Right kidney (tissue), 1 donor: ENCODE measurements around the gene MAP2K7.
A peak's percentile ranks its signal among the peaks of the same experiment; 100 is the strongest.
"Not testable (repeated sequence)": the region's sequence is repeated elsewhere in the genome, so short reads cannot be mapped to it uniquely, and the experiment has no call there.

Source experiments
- DNase-seq: peaks from one replicate; pipeline ENCODE4 v3.0.0-alpha.2; 2016

Gene MAP2K7

DNA sequence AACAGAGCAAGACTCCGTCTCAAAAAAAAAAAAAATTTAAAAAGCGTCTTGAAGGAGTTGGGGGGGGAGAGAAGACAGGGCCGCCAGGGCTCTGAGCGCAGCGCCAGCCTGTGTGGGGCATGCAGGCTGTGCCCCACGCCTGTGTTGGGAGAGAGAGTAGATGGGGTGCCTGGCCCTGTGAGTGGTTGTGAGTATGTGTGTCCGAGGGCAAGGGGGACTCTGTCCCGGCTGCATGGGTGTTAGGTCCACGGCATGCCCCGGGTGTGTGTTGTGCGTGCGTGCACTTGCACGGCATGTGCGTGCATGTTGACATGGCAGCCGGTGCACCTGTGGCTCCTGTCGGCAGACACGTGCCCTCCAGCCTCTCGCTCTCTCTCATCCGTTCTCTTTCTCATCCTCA, 3.4 kb downstream of the MAP2K7 start:
- DNase-seq, result no peak

DNA sequence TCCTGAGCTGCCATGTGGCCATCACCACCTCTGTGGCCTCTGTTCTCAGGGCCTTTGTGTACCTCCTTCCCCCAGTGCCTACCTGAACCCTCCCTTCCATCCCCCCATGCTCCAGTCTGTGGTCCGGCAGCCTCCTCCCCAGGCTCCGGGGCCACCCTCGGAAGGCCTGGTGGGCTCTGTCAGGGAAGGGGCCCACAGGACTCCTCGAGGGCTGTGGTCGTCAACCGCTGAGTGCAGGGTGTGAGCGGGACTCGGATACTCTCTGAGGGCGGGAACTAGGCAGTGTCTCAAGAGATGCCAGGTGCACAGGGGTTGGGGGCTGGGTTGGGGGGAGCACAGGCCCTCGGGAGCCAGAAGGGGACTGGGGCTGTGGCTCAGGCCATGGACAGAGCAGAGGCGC, 3.9 kb downstream of the MAP2K7 start:
- DNase-seq, result no peak

DNA sequence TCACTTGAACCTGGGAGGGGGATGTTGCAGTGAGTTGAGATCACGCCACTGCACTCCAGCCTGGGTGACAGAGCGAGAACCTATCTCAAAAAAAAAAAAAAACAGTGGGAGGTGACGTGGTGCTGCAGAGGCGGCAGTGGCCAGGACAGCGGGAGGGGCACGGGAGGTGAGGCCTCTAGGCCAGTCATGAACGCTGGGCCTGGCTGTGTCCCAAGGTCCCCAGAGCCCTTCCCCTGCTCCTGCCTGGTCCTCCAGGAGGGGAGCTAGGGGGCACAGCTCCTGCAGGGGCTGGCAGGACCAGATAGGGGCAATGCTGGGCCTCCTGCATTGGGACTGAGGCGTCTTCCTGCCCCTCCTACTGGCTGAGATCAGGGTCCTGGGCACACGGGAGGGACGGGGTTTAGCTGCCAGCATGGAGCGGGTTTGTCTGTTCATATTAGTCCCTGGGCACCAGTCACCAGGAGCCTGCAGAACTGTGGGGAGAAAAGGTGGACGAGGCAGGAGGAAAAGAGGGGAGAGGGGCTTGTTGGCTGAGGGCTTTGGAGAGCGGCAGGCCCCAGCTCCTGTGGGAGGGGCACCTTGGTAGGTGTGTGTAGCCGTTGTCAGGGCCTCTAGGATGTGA, 4.5 kb downstream of the MAP2K7 start:
- no peak for DNase-seq

DNA sequence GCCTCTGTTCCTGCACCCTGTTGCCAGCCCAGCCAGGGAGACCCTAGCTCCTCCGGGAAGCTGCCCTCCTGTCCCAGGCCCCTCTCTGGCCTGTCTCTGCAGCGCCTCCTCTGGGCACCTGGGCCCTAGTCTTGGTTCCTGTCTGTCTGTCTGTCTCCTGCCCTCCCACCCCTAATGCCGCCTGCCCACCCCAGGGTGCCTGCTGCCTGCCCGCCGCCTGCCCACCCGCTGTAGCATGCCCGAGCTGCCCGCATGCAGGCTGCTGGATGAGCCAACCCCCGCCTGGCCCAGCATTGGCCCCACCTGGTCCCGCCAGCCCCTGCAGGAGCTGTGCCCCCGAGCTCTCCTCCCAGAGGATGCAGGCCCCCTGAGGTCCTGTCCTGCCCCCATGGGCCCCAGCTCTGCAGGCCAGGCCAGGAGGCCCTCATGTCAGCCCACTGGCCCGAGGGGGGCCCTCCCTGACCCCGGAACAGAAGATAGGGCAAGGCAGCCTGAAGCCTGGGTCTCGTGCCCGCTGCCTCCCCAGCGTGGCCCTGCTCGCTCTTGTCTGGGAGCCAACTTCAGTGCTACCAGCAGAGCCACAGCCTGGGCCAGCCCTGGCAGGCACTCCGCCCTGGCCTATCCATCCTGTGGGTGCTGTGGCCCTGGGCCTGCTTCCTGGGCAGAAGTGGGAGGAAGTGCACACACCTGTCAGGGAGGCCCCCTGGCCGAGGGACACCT, 5.2 kb downstream of the MAP2K7 start:
- DNase-seq, result no peak

DNA sequence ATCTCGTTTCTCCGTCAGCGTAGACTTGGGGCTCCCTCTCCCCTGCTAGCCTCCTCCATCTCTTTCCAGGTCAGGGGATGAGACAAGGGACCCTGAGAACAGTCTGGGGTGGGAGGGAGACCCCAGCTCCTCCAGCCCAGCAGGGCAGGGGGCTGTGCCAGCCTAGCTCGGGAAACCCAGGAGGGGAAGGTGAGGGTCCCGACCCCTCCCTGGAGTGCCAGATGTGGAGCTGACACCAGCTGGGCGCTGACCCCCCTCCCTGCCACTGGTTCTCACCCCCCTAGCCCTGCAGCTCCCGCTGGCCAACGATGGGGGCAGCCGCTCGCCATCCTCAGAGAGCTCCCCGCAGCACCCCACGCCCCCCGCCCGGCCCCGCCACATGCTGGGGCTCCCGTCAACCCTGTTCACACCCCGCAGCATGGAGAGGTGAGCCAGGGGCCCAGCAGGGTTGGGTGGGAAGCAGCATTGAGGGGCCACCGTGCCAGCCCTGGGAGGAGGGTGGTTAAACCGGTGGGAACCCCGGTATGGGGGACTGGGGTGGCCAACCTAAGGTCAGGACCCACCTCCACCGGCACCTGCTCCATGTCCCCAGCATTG, 5.9 kb downstream of the MAP2K7 start:
- no peak for DNase-seq

DNA sequence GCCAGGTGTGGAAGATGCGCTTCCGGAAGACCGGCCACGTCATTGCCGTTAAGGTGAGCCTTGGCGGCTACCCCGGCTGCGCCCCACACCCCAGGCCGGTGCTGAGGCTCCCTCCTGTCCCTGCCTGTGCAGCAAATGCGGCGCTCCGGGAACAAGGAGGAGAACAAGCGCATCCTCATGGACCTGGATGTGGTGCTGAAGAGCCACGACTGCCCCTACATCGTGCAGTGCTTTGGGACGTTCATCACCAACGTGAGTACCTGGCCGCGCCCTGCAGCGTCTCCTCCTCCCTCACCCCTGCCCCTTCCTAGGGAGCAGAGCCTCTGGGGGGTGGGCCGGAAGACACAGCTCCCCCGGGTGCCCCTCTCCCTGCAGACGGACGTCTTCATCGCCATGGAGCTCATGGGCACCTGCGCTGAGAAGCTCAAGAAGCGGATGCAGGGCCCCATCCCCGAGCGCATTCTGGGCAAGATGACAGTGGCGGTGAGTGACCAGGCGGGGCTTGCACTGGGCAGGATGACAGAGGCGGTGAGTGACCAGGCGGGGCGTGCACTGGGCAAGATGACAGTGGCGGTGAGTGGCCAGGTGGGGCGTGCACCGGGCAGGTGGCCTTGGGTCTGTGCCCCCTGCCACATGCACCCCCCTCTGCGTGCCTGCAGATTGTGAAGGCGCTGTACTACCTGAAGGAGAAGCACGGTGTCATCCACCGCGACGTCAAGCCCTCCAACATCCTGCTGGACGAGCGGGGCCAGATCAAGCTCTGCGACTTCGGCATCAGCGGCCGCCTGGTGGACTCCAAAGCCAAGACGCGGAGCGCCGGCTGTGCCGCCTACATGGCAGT, 6.9 kb downstream of the MAP2K7 start:
- DNase-seq, result no peak

DNA sequence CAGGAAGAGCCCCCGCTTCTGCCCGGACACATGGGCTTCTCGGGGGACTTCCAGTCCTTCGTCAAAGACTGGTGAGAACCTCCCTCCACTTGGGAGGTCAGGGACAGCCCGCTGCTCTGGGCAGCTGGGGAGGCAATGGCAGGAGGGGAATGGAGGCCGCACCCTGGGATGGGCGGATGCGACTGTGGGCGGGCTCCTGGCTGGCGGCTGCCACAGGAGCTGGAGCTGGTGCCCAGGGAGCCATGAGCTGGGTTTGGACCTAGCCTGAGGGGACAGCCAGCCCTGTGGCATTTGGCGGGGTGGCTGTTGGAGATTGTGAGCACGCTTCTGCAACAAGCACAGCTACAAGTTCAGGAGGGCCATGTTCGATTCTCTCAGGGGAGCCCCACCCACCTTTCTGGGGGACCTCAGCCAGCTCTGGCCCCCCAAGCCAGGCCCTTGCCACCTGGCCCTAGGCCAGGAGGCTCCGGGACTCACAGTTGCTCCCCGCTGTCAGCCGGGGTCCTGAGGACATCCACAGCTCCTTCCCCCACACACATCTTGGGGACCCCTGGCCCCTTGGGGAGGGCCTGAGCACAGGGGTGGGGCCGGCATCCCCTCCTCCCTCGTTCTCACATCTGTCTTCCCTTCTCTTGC, 7.9 kb downstream of the MAP2K7 start:
- DNase-seq, result no peak

DNA sequence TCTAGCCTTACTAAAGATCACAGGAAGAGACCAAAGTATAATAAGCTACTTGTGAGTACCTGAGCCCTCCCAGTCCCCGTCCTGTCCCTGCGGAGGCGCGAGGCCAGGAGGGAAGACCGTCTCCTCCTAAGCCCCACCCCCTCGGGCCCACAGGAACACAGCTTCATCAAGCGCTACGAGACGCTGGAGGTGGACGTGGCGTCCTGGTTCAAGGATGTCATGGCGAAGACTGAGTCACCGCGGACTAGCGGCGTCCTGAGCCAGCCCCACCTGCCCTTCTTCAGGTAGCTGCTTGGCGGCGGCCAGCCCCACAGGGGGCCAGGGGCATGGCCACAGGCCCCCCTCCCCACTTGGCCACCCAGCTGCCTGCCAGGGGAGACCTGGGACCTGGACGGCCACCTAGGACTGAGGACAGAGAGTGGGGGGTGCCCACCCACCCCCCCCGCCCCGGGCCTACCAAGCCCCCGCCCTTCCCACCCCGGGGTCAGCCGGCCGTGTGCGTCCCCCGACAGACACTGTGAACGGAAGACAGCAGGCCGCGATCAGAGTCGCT, 8.5 kb downstream of the MAP2K7 start:
- DNase-seq, result no peak

DNA sequence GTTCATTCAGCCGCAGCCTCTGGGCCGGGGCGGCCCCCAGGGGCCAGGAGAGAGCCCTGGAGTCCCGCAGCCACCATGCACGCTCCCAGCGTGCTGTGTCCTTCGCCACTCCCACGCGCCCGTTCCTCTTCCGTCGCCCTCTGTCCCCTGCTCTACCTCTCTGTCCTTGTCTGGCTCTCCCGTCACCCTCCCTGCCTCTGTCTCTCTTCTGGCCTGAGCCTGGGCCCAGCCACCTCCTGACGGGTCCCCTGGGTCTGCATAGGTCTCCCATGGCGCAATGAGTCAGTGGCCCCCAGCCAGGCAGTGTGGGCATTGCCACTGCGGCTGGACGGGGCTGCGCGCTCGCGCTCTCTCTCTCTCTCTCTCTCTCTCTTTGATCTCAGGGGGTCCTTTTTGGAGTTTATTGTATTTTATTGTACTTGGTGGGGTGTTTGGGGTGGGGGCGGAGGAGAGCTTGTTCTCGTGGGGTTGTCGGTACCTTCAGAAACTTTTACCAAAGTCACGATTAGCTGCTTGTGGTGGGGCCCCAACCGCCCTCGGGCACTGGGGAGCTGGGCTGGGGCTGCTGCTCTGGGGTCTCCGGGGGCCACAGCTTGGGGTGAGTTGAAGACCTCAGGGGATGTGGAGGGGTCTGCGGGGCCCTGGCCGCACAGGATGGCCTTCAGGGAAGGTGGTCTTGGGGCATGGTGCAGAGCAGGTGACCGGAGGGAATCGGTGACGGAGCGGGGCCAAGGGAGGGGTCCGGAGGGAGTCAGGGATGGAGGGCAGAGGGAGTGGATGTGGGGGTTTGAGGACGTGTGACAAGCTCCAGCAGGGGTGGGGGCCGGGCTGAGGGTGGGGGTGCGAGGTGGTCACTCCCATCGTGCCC, 9.3 kb downstream of the MAP2K7 start:
- DNase-seq, result no peak

DNA sequence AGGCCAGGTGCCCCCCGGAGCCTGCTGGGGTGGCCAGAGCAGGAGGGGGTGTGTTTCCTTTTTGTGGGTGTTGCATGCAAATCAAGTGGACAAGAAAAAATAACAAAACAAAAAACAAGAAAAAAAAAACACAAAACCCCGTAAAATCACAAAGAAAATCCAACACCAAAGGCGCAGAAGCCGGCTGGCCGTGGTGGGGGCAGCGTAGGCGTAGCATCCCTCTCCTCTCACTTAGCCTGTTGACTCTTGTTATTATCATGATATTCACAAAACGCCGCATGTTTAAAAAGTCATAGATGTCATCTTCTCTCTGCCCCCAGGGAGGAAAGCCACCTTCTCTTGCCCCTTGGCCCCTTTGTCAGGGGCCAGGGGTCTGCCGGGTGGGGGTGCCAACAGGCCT, 10.0 kb downstream of the MAP2K7 start:
- no peak for DNase-seq

DNA sequence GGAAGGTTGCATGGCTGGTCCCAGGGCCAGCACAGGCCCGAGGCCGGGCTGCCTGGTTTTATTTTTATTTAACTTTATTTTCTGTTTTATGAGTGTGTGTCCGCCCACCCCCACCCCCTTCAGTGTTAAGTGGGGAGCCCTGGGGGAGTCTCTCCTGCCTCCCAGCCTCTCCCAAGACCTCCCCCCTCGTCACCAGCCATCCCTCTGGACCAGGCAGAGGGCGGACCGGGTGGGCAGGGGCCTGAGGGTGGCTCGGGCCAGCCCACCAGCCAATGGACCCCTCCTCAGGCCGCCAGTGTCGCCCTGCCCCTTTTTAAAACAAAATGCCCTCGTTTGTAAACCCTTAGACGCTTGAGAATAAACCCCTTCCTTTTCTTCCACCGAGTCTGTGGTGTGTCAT, 10.4 kb downstream of the MAP2K7 start:
- no peak for DNase-seq

DNA sequence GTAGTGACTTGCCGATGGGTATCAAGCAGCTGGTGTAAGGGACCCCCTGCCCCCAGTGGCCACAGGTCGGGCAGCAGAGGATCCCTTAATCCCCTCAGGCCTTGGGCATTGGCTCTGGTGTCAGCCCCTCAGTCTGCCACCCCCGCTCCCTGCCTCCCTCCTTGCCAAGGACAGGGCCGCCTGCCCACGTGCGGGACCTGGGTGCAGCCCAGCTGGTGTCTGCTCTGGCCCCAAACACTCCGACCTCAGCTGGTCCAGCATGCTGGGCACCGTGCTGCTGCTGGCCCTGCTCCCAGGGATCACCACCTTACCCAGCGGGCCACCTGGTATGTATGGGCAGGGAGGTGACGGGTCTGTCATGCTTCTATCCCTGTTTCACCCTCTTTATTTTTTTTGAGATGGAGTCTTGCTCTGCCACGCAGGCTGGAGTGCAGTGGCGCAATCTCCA, 10.9 kb downstream of the MAP2K7 start, which contains the start of gene TGFBR3L:
TGFBR3L (plus strand) TSS at position 233 of the 448 bp plus-strand sequence.
- no peak for DNase-seq

DNA sequence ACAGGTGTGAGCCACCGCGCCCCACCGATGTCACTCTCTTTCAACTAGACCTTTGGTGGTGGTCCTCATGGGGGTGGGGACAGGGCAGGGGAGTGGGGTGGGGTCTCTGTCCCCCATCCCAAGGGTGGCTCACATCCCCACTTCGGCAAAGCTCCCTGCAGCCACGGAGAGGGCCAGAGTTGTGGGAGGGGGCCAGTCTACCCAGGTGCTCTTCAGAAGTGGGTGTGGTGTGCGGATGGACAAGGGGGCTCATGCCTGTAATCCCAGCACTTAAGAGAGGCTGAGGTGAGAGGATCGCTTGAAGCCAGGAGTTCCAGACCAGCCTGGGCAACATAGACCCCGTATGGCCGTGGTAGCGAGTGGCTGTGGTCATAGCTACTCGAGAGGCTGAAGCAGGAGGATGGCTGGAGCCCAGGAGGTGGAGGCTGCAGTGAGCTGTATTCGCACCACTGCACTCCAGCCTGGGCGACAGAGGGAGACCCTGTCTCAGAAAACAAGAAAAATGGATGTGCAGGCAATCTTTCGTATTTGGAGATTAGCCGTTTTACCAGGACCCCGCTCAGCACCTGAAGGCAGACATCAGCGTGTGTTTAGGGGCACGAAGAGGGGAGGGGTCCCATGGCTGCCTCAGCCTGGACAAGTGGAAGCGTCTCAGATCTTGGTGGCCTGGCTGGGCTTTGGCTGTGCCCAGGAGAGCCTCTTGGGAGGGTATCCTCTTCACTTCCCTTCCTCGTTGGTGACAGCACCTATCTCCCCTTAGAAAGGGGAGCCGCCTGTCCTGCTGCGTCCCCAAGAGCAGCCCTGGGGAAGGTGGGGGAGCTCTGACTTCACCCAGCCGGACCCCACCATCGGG, 11.8 kb downstream of the MAP2K7 start:
- no peak for DNase-seq

DNA sequence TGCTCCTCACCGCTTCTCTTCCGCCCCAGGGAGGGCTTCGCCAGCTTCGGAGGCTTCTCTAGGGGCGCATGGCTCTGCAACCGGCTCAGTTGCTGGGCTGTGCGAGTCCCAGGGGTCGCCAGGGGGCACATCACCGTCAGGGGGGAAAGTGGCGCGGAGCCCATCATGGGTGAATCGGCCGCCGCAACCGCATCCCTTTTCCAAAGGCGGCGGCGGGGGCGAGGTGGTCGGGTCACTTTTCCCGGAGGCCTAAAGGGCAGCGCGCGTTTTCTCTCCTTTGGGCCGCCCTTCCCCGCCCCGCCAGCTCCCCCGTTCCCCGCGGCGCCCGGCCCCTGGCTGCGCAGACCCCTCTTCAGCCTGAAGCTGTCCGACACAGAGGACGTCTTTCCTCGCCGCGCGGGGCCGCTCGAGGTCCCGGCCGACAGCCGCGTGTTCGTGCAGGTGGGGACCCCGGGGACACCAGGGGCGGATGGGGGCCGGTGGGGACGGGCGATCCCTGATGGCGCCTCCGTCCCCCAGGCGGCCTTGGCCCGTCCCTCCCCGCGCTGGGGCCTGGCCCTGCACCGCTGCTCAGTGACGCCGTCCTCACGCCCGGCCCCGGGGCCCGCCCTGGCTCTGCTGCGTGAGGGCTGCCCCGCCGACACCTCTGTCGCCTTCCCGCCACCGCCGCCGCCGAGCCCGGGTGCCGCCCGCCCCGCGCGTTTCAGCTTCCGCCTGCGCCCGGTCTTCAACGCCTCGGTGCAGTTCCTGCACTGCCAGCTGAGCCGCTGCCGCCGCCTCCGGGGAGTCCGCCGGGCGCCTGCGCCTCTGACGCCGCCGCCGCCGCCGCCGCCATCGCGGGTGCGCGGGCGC, 12.7 kb downstream of the MAP2K7 start:
- DNase-seq, result peak; percentile 56

DNA sequence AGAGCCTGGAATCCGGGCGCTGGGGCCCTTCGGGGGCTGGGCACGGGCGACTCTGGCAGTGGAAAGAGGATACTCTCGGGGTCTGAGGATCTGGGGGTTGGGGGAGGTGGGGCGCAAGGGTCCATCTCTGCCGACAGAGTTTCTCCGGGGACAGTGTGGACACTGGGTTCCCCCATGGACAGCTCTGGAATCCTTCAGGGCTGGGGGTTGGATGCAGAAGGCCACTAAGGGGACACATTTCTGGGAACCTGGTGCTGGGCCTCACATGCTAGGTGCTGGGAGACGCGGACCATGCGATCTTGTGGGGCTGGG, 13.2 kb downstream of the MAP2K7 start:
- no peak for DNase-seq

DNA sequence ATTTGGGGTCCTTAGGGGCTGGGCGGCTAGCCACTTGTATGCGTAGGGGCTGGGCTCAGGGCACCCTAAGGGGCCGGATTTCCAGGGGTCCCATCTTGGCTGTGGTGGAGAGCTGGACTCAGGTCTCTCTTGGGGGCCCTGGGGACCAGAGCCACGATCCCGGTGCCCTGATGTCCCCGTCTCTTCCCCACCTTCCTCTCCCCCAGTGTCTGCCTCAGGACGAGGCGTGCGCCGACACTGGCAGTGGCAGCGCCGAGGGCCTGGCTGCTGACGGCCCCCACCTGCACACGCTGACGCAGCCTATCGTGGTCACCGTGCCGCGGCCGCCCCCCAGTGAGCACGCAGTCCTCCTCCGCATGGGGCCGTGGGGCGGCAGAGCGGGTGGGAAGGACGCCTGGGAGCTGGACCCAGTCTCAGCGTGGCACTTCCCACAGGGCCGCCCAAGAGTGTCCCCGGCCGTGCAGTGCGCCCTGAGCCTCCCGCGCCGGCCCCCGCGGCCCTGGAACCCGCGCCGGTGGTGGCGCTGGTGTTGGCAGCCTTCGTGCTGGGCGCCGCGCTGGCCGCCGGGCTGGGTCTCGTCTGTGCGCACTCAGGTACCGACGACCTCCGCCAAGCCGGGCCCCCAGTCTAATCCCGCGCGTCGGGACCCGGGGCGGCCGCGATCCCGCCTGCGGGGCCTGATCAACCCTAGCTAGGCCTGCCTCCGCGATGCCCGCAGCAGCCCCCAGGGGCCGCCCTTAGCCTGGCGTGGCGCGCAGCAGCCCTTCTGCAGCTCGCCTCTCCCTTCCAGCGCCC, 13.8 kb downstream of the MAP2K7 start:
- DNase-seq, result peak; percentile 76

DNA sequence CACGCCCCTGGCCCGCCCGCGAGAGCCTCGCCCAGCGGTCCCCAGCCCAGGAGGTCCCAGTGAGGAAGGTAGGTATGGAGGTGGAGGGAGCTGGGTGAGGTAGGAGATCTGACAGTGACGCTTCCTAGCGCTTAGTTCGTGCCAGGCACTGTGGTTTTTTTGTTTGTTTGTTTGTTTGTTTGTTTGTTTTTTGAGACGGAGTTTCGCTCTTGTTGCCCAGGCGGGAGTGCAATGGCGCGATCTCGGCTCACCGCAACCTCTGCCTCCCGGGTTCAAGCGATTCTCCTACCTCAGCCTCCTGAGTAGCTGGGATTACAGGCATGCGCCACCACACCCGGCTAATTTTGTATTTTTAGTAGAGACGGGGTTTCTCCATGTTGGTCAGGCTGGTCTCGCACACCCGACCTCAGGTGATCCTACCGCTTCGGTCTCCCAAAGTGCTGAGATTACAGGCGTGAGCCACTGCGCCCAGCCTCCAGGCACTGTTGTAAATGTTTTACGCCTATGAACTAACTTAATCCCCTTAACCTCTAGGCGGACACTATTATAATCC, 14.5 kb downstream of the MAP2K7 start:
- DNase-seq, result not testable (repeated sequence)
